Fibroblast of pulmonary artery (primary cell): ENCODE measurements around the gene FITM2.

Source experiments
- DNase-seq: peaks from one replicate; pipeline ENCODE4 v3.0.0-alpha.2; 2010; ENCODE audit warnings: low read depth
- H3K4me3 ChIP-seq: replicated peaks from 2 replicates; pipeline ENCODE4 v1.5.1; 2011; ENCODE audit warnings: low read depth, mild to moderate bottlenecking, control low read depth, low read length, moderate library complexity
- TF ChIP-seq, protein P1 (sequence below): IDR thresholded peaks from 2 replicates; pipeline ENCODE4 v1.5.1; 2011; ENCODE audit warnings: mild to moderate bottlenecking, control low read depth, low read length, inconsistent platforms; ENCODE audit errors: missing control alignments

The FITM2 gene

DNA sequence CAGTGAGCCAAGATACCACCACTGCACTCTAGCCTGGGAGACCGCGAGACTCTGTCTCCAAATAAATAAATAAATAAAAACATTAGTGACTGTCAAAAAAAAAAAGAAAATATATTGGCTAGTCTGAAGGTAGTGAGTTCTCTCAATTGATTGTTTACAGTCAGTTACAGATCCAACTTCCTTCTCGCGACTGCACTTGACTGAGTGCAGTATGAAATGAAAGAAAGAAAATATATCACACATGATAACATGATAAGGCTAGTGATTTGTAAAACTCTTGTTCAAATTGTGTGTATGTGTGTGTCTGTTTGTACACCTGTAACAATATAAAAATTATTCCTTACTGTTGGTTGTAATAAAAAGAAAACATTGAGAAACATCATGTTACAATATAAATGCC, 33.7 kb upstream of the FITM2 start:
- H3K4me3 ChIP-seq = no peak overlapping the region
- TF ChIP-seq, protein P1, sequence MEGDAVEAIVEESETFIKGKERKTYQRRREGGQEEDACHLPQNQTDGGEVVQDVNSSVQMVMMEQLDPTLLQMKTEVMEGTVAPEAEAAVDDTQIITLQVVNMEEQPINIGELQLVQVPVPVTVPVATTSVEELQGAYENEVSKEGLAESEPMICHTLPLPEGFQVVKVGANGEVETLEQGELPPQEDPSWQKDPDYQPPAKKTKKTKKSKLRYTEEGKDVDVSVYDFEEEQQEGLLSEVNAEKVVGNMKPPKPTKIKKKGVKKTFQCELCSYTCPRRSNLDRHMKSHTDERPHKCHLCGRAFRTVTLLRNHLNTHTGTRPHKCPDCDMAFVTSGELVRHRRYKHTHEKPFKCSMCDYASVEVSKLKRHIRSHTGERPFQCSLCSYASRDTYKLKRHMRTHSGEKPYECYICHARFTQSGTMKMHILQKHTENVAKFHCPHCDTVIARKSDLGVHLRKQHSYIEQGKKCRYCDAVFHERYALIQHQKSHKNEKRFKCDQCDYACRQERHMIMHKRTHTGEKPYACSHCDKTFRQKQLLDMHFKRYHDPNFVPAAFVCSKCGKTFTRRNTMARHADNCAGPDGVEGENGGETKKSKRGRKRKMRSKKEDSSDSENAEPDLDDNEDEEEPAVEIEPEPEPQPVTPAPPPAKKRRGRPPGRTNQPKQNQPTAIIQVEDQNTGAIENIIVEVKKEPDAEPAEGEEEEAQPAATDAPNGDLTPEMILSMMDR = no peak
- no peak for DNase-seq

- DNase-seq = no peak
- H3K4me3 ChIP-seq = no peak overlapping the region
- TF ChIP-seq, protein P1 = no peak
Observed at GRCh38 chr20:44343162-44343675, 32.2 kb upstream of the FITM2 start.

- DNase-seq = no peak
- TF ChIP-seq, protein P1 = no peak
- H3K4me3 ChIP-seq = no peak overlapping the region
Observed at GRCh38 chr20:44342248-44342647, 31.2 kb upstream of the FITM2 start.

DNA sequence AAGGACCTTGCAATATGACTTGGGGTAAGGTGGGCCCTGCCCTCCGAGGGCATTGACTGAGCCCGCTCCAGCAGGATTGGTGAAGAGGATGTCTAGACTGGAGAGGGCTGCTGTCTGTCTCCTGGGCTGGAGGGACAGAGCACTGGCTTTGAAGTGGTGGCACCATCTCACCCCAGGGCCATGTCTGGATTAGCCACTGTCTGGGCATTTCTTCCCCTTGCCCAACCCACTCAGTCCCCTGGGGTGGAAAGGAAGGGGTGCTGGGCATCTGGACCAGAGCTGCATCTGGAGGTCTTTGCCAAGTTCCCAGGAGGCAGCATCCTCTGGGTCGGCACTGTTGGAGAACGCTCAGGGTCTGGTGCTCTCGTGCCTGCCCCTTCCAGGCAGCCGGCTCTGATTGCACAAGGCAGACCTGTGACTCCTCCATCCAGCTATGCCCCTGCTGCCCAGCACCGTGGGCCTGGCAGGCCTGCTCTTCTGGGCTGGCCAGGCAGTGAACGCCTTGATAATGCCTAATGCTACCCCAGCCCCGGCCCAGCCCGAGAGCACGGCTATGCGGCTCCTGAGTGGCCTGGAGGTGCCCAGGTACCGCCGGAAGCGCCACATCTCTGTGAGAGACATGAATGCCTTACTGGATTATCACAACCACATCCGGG, 25.9 kb upstream of the FITM2 start, which contains the start of gene R3HDML:
Gene R3HDML (plus strand): TSS at position 319 of the 656 bp plus-strand sequence. CDS start 115 bp downstream, at position 434.
- H3K4me3 ChIP-seq = no peak within 1 kb of the TSS
- TF ChIP-seq, protein P1 = no peak
- no peak for DNase-seq

DNA sequence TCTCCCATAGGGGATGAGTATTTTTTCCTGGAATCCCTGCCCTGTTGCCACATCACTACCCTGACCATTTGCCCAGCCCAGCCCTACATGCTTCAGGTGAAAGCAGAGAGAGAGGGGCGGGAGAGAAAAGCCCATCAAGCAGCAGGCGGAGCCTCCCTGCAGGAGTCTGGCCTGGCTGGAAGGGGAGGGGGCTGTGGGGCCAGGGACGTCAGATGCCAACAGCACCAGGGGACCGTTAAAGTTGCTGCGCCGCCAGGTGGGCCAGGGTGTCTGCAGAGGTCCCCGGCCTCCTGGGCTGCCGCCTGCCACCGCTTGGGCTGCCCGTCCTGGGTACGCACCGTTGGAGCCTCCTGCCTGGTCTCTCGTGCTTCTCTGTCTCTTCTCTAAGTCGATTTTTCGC, 25.1 kb upstream of the FITM2 start:
- H3K4me3 ChIP-seq = no peak overlapping the region
- DNase-seq = no peak
- TF ChIP-seq, protein P1 = no peak

DNA sequence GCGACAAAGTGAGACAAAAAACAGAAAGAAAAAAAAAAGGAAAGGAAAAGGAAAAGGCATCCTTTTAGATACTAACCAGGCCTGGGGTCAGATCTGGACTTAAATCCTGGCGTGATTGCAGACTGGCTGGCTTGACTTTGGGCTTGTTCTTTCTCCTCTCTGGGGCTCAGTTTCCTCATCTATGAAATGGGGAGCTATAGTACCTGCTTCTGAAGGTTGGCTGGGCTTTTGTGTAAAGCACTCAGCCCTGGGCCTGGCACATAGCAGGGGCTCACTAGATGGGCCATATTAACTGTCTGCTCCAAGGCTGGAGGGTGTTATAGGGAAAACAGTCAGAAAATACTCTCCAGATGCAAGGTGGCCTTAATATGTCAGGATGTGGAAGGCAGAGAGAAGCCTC, 24.7 kb upstream of the FITM2 start:
- no peak overlapping the region for H3K4me3 ChIP-seq
- TF ChIP-seq, protein P1 = no peak
- no peak for DNase-seq

DNA sequence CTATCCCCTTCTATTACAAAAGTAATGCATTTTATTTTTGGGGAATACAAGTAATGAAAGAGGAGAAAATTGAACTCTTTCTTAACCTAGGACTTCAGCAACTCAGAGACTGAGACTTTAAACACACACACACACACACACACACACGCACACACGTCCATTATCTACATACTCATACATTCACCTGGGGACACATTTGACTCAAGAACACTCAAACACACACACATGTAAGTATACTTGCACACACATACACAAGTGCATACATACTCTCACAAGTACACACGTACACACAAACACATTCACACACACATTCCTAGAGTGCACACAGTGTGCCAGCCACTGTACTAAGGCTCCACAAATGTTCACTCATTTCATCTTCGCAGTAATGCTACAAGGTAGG, 23.7 kb upstream of the FITM2 start:
- TF ChIP-seq, protein P1 = no peak
- no peak for DNase-seq
- no peak overlapping the region for H3K4me3 ChIP-seq
